Activated CD4-positive, alpha-beta T cell treated with anti-CD3 and anti-CD28 coated beads for 36 hours (primary cell): ENCODE measurements around the gene SMG6. TPM values are rescaled to one million over a fixed set of nuclear protein-coding genes. Genes with fewer than 3 reads are reported as not detected.
"Not testable (repeated sequence)": the region's sequence is repeated elsewhere in the genome, so short reads cannot be mapped to it uniquely, and the experiment has no call there.

ENCODE experiments used
- ATAC-seq: fragments of 200-7000 bp; cut with Tn5 transposase; one replicate; pipeline ENCODE4 v1.10.0; 2021; ENCODE audit warnings: mild to moderate bottlenecking, moderate library complexity
- CTCF ChIA-PET: fragments of 350-600 bp; sonication (Branson Sonifier 250); formaldehyde crosslinking; loops from one replicate; lab custom pipeline; 2021; ENCODE audit warnings: antibody characterized with exemption; lab: Charles Lee
- POLR2A ChIA-PET: fragments of 350-600 bp; sonication (Branson Sonifier 250); formaldehyde crosslinking; loops from one replicate; lab custom pipeline; 2021; ENCODE audit warnings: antibody characterized with exemption, inconsistent platforms; lab: Charles Lee
- DNase-seq: peaks from one replicate; pipeline ENCODE4 v3.0.0-alpha.2; 2020
- H3K27ac Mint-ChIP-seq: one replicate; pipeline ENCODE4 v1.8.0; 2021; ENCODE audit warnings: mixed read lengths
- H3K27me3 Mint-ChIP-seq: one replicate; pipeline ENCODE4 v1.8.0; 2021; ENCODE audit warnings: mixed read lengths
- H3K36me3 Mint-ChIP-seq: one replicate; pipeline ENCODE4 v1.8.0; 2021; ENCODE audit warnings: low read depth, mixed read lengths
- H3K4me1 Mint-ChIP-seq: one replicate; pipeline ENCODE4 v1.8.0; 2021; ENCODE audit warnings: mixed read lengths
- H3K4me3 Mint-ChIP-seq: one replicate; pipeline ENCODE4 v1.8.0; 2021; ENCODE audit warnings: mild to moderate bottlenecking, moderate library complexity, mixed read lengths
- H3K9me3 Mint-ChIP-seq: one replicate; pipeline ENCODE4 v1.8.0; 2021; ENCODE audit warnings: low read depth, mixed read lengths
- intact Hi-C, 2 experiments: fragments of 100-400 bp; cut with DNase I in 1 of 2; cut with micrococcal nuclease in 1 of 2; formaldehyde crosslinking; loops; one replicate each; pipeline versions ENCODE4 v1.14.2 to v1.15.1; 2022 to 2024; cut with DNase I, micrococcal nuclease
- total RNA-seq, 2 experiments: library from RNA; stranded (reverse); gene quantifications; one replicate each; pipeline ENCODE4 v1.2.3, GENCODE V29; 2021

SMG6 gene
- total RNA-seq, 2 experiments from 2014 or later = 28.5 to 31.4 TPM

DNA sequence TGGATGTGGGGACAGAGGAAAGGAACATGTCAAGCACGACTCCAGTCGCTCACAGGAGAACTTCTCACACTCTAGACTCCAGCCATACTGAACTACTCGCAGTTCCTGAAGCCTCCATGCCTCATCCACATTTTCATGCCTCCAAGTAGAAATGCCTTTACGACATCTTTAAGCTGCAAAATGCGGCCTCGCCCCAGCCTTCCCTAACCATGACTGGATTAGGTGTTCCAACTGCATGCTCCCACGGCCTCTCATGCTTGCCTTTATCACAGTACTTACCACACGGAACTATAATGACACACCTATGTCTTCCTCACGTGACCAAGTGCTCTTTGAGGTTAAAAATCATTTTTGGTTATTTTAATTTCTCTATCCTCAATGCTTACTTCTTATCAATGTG is 23.9 kb downstream of the SMG6 start:
- no peak for DNase-seq
- intact Hi-C loops = loop anchor here in 1 of 2 experiments (2.0 kb wide), 1 partner anchor 15 kb away; no protein-coding TSS in a partner anchor
- CTCF ChIA-PET = interaction anchor here (0.6 to 7.8 kb wide), 7 partner anchors 13 to 435 kb away, joined by 3 to 78 read pairs (median 3); no protein-coding TSS in a partner anchor
- POLR2A ChIA-PET = no interaction called here
- Mint-ChIP-seq H3K9me3 (no peaks in the 10 kb centered on the region), H3K36me3 (peaks cover 61% of the 10 kb centered on the region), H3K4me1 (peaks cover 50% of the 10 kb centered on the region), H3K27me3 (no peaks in the 10 kb centered on the region), H3K27ac (peak overlapping the region; percentile 24), H3K4me3 (no peak overlapping the region)
- no peak for ATAC-seq

DNA sequence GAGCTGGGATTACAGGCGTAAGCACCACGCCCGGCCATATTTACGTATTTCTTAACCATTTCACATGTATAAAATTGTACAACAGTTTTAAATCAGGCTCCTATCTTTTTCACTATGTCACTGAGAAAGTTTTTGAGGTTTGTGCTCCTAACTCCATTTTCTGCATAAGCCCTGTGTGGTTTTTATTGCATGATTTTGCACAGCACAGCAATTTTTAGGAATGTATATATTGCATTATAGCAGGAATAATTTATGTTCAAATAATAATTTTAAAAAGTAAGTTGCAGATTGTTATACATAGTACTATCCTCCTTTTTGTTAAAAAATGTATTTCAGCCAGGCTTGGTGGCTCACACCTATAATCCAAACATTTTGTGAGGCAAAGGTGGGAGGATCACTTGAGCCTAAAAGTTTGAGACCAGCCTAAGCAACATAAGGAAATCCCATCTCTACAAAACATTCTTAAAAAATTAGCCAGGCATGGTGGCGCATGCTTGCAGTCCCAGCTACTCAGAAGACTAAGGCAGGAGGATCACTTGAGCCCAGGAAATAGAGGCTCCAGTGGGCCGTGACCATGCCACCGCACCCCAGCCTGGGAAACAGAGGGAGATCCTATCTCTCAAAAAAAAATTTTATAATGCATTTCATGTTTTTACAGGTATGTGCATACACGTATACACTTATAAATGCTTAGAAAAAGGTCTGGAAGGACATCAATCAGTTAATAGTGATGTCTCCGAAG is 26.0 kb downstream of the SMG6 start:
- H3K27ac Mint-ChIP-seq = no peak overlapping the region
- ChIA-PET CTCF (interaction anchor here (7.8 kb wide), 1 partner anchor 32 kb away, joined by 78 read pairs; no protein-coding TSS in a partner anchor), POLR2A (interaction anchor here (0.7 kb wide), 1 partner anchor 110 kb away, joined by 5 read pairs; no protein-coding TSS in a partner anchor)
- peaks cover 58% of the 10 kb centered on the region for H3K4me1 Mint-ChIP-seq
- H3K4me3 Mint-ChIP-seq = no peak overlapping the region
- H3K9me3 Mint-ChIP-seq = no peaks in the 10 kb centered on the region
- no peak for DNase-seq
- intact Hi-C loops = no loop called here
- H3K36me3 Mint-ChIP-seq = peaks cover 58% of the 10 kb centered on the region
- H3K27me3 Mint-ChIP-seq = no peaks in the 10 kb centered on the region
- ATAC-seq = no peak

DNA sequence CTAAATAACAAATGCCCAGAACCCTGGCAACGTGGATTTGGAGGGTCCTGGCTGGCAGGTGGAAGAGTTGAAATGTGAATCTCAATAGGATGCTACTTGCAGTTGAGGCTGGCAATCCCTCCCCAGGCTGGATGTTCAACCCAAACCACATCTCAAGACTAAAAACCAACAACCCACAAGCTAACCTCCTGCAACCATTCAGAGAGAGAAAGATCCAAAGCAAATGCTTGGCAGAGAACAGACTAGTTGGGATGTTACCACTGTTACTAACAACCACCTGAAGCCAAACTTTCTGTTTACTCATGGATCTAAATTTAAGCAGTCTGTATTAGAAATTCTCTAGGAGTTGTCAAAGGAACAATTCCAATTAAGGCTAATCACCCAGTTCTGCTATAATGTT is 27.9 kb downstream of the SMG6 start:
- Mint-ChIP-seq H3K27me3 (no peaks in the 10 kb centered on the region), H3K36me3 (peaks cover 53% of the 10 kb centered on the region), H3K4me1 (peaks cover 56% of the 10 kb centered on the region), H3K9me3 (no peaks in the 10 kb centered on the region), H3K27ac (peak overlapping the region; percentile 52), H3K4me3 (no peak overlapping the region)
- CTCF ChIA-PET = interaction anchor here (0.6 to 1.6 kb wide), 3 partner anchors 9 to 30 kb away, joined by 4 to 10 read pairs (median 6); no protein-coding TSS in a partner anchor
- DNase-seq (peak; percentile 13), ATAC-seq (no peak)
- intact Hi-C loops = no loop called here
- POLR2A ChIA-PET = no interaction called here

DNA sequence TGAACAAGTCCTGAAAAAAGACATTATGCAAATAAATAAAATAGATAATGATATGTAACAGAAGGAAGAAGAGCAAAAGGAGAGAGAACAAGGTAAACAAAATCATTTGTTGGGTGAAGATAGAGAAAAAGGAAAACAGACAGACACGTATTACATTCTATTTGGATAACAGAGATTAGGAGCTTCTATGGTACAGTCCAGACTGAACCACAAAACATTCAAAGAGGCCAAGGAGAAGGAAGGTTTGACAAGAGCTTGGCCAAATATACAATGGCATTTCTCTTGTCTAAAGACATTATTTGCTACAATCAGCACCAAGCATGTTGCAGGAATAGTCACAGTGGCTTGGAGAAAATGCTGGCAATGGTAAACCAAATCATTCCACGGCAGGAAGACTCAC is 29.2 kb downstream of the SMG6 start:
- CTCF ChIA-PET = no interaction called here
- ATAC-seq (no peak), DNase-seq (no peak)
- peak overlapping the region; percentile 8 for H3K27ac Mint-ChIP-seq
- no peaks in the 10 kb centered on the region for H3K27me3 Mint-ChIP-seq
- POLR2A ChIA-PET = no interaction called here
- H3K4me3 Mint-ChIP-seq = no peak overlapping the region
- no peaks in the 10 kb centered on the region for H3K9me3 Mint-ChIP-seq
- peaks cover 57% of the 10 kb centered on the region for H3K36me3 Mint-ChIP-seq
- intact Hi-C loops = loop anchor here in 1 of 2 experiments (5.0 kb wide), 1 partner anchor 77 kb away; no protein-coding TSS in a partner anchor
- H3K4me1 Mint-ChIP-seq = peaks cover 60% of the 10 kb centered on the region

DNA sequence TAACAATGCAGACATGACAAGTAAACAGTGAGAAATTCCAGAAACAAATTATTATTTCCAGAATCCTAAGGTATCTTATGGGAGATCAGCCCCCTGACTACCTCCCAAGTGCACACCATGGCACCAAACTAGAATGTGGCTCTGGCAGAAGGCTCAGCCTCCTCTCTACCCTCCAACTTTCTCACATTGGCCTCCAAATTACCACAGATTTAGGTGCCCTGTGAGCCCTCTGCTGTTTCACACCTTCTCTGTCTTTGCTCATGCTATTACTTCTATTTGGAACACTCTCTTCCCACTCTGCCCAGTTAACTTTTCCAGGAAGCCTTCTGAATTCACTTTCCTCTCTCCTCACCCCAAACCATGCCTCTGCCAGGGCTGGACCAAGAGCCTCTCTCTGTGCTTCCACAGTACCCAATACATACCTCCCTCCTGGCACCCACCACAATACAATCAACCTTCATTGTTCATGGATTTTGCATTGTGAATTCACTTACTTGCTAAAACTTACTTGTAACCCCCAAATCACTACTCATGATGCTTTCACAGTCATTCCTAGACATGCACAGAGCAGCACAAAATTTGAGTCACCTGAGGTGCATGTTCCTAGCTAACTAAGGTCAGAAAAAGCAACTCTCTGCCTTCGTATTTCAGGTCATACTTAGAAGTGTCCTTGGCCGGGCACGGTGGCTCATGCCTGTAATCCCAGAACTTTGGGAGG is 31.4 kb downstream of the SMG6 start:
- peak; percentile 92 for ATAC-seq
- POLR2A ChIA-PET = interaction anchor here (0.5 to 1.5 kb wide), 4 partner anchors 8 to 55 kb away, joined by 3 to 12 read pairs (median 6); no protein-coding TSS in a partner anchor
- Mint-ChIP-seq H3K36me3 (peaks cover 49% of the 10 kb centered on the region), H3K4me1 (peaks cover 69% of the 10 kb centered on the region), H3K4me3 (peak overlapping the region; percentile 17), H3K27ac (peak overlapping the region; percentile 92), H3K27me3 (no peaks in the 10 kb centered on the region), H3K9me3 (no peaks in the 10 kb centered on the region)
- CTCF ChIA-PET = interaction anchor here (0.8 to 2.1 kb wide), 7 partner anchors 9 to 57 kb away, joined by 3 to 9 read pairs (median 4); no protein-coding TSS in a partner anchor
- DNase-seq = peak; percentile 49
- intact Hi-C loops = loop anchor here (1.0 to 5.0 kb wide), 3 partner anchors 9 to 75 kb away; no protein-coding TSS in a partner anchor

DNA sequence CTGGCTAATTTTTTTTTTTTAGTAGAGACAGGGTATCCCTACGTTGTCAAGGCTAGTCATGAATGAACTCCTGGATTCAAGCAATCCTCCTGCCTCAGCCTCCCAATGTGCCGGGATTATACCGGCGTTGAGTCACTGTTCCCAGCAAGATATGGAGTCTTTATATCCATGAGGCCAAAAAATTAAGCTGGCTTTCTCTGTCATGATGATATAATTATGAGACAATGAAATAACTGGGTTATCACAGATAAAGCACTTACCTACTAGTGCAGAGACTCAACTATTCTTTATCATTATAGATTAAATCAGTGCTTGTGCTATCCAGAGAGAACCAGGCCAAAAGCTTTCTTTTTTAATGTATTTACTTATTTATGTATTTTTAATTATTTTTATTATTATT is 36.2 kb downstream of the SMG6 start:
- POLR2A ChIA-PET = interaction anchor here (1.4 kb wide), 1 partner anchor 9 kb away, joined by 8 read pairs; no protein-coding TSS in a partner anchor
- Mint-ChIP-seq H3K36me3 (peaks cover 54% of the 10 kb centered on the region), H3K27me3 (no peaks in the 10 kb centered on the region), H3K27ac (peak overlapping the region; percentile 98), H3K4me1 (peaks cover 83% of the 10 kb centered on the region), H3K9me3 (no peaks in the 10 kb centered on the region), H3K4me3 (peak overlapping the region; percentile 72)
- ATAC-seq (no peak), DNase-seq (no peak)
- CTCF ChIA-PET = interaction anchor here (0.6 to 3.1 kb wide), 7 partner anchors 14 to 212 kb away, joined by 3 to 14 read pairs (median 4); partner anchors contain the start of gene HIC1
- intact Hi-C loops = loop anchor here (2.0 to 5.0 kb wide), 3 partner anchors 15 to 550 kb away; partner anchors contain the start of gene RPA1 (in 1 of the 2)

DNA sequence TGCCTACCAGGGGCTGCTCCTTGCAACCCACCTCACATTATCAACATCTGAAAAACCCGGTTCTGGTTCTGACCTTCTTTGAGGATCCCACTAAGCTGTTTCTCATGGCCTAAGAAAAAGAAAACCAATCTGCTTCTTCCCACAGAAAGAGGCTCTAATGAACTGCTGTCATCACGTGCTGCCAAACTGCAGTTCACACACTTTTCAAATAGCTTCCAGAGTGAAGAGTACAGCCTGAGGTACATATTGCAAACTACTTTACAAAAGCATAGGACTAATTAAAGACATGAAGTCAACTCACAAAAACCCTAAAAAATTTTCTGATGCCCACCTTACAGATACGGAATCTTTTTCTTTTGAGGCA is 36.7 kb downstream of the SMG6 start:
- ATAC-seq = no peak
- H3K27ac Mint-ChIP-seq = peak overlapping the region; percentile 98
- ChIA-PET CTCF (interaction anchor here (0.6 to 4.2 kb wide), 8 partner anchors 9 to 212 kb away, joined by 3 to 30 read pairs (median 4); partner anchors contain the start of gene HIC1), POLR2A (interaction anchor here (0.6 to 1.4 kb wide), 4 partner anchors 9 to 640 kb away, joined by 3 to 9 read pairs (median 6); no protein-coding TSS in a partner anchor)
- no peaks in the 10 kb centered on the region for H3K9me3 Mint-ChIP-seq
- peaks cover 83% of the 10 kb centered on the region for H3K4me1 Mint-ChIP-seq
- peak; percentile 22 for DNase-seq
- no peaks in the 10 kb centered on the region for H3K27me3 Mint-ChIP-seq
- H3K36me3 Mint-ChIP-seq = peaks cover 54% of the 10 kb centered on the region
- intact Hi-C loops = loop anchor here (1.0 to 5.0 kb wide), 7 partner anchors 13 to 550 kb away; partner anchors contain the start of genes HIC1 (in 1 of the 2), RPA1 (in 1 of the 2), SMG6 (in 1 of the 2) and SRR (in 1 of the 2)
- peak overlapping the region; percentile 72 for H3K4me3 Mint-ChIP-seq

DNA sequence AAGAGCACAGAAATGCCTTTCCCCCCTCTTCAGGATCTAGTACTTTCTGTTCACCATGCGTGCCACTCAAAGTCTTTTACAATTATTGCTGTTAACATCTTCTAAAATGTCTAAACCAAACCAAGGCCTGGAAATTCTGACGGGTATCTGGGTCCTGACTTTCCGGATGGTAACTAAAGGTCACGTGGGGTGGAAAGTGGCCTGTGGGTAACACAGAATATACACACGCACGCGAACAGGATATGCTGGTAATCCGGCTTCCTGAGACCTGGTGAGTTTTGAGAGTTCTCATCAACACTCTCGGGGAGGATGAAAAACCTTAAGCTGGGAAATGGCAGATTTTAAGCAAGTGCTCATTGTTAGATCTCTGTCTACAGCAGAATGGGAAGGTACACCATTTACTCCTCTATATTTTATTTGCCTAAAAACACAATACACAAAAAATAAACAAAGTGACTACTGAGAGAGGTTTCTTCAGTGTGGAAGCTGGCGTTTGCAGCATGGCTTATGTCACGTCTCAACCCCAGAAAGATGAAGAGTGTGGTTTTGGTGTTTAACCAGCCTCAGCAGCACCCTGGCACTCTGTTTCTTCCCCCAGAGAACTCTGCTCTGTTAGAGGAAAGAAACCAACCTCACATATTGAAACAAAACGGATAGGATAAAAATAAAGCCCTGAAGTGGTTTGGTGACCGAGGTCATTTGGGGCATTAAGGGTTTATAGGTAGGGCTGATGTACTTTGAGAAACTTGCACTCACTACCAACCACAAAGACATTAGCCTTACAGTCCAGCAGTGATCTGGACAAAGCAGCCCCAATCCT is 37.3 kb downstream of the SMG6 start:
- POLR2A ChIA-PET = interaction anchor here (0.6 to 1.4 kb wide), 5 partner anchors 8 to 641 kb away, joined by 3 to 9 read pairs (median 3); no protein-coding TSS in a partner anchor
- Mint-ChIP-seq H3K4me1 (peaks cover 86% of the 10 kb centered on the region), H3K9me3 (no peaks in the 10 kb centered on the region), H3K36me3 (peaks cover 58% of the 10 kb centered on the region), H3K27ac (peak overlapping the region; percentile 98), H3K4me3 (peak overlapping the region; percentile 72), H3K27me3 (no peaks in the 10 kb centered on the region)
- ATAC-seq = peak; percentile 76
- intact Hi-C loops = loop anchor here (1.0 to 5.0 kb wide), 7 partner anchors 12 to 549 kb away; partner anchors contain the start of genes HIC1 (in 1 of the 2), RPA1 (in 1 of the 2), SMG6 (in 1 of the 2) and SRR (in 1 of the 2)
- CTCF ChIA-PET = interaction anchor here (0.7 to 4.2 kb wide), 8 partner anchors 9 to 266 kb away, joined by 3 to 30 read pairs (median 4); partner anchors contain the start of gene HIC1
- DNase-seq = peak; percentile 93

DNA sequence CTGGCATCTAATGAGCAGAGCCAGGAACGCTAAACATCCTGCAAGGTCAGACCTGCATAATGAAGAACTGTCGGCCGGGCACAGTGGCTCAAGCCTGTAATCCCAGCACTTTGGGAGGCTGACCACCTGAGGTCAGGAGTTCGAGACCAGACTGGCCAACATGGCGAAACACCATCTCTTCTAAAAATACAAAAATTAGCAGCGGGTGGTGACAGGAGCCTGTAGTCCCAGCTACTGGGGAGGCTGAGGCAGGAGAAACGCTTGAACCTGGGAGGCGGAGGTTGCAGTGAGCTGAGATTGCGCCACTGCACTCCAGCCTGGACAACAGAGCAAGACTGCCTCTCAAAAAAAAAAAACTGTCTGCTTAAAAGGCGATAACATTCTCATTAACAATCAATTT is 38.4 kb downstream of the SMG6 start:
- peak overlapping the region; percentile 72 for H3K4me3 Mint-ChIP-seq
- H3K36me3 Mint-ChIP-seq = peaks cover 55% of the 10 kb centered on the region
- H3K9me3 Mint-ChIP-seq, DNase-seq, H3K27me3 Mint-ChIP-seq, ATAC-seq: not testable (repeated sequence)
- ChIA-PET CTCF (interaction anchor here (0.8 to 4.2 kb wide), 3 partner anchors 11 to 267 kb away, joined by 3 to 30 read pairs (median 14); no protein-coding TSS in a partner anchor), POLR2A (interaction anchor here (0.6 to 2.8 kb wide), 3 partner anchors 11 to 380 kb away, joined by 3 to 32 read pairs (median 4); no protein-coding TSS in a partner anchor)
- peaks cover 86% of the 10 kb centered on the region for H3K4me1 Mint-ChIP-seq
- intact Hi-C loops = loop anchor here in 1 of 2 experiments (5.0 kb wide), 2 partner anchors 433 to 548 kb away; partner anchors contain the start of gene RPA1
- peak overlapping the region; percentile 98 for H3K27ac Mint-ChIP-seq
